ENCODE measurements around the gene GREB1. TPM values are rescaled to one million over a fixed set of nuclear protein-coding genes. Genes with fewer than 3 reads are reported as not detected.

GREB1 gene
- total RNA-seq, 1 experiment from 2014 or later = 16.5 TPM

GRCh38 chr2:11547912-11548497, 14.2 kb downstream of the GREB1 start:
- Histone ChIP-seq H4K20me1 (ENCODE audit: control insufficient read depth, insufficient read depth, insufficient read length) (no peaks in the 10 kb centered on the region), H3K27me3 (ENCODE audit: insufficient read depth, low read length) (no peaks in the 10 kb centered on the region), H3K79me2 (ENCODE audit: insufficient read depth, low read length) (no peaks in the 10 kb centered on the region), H2BK120ac (ENCODE audit: low read depth, low read length, poor library complexity, severe bottlenecking) (no peak overlapping the region), H2BK5ac (ENCODE audit: insufficient read length, low read length) (no peak overlapping the region), H2BK20ac (ENCODE audit: low read depth, low read length, poor library complexity, severe bottlenecking) (no peak overlapping the region), H3K4me2 (ENCODE audit: insufficient read depth, insufficient read length, low read length) (no peak overlapping the region), H3K18ac (ENCODE audit: insufficient read length, low read depth, low read length) (no peak overlapping the region), H3K27ac (ENCODE audit: insufficient read length, low read depth, low read length) (no peak overlapping the region), H2BK12ac (ENCODE audit: insufficient read length, low read depth, low read length) (no peak overlapping the region), H3K9me3 (ENCODE audit: control insufficient read depth, low read depth, low read length) (no peaks in the 10 kb centered on the region), H3K23me2 (ENCODE audit: insufficient read length, low read depth, low read length, poor library complexity, severe bottlenecking) (no peaks in the 10 kb centered on the region), H4K5ac (ENCODE audit: insufficient read length, low read depth, low read length) (no peak overlapping the region), H3K9ac (ENCODE audit: extremely low read depth, insufficient read length, low read length) (no peak overlapping the region), H3K79me1 (ENCODE audit: insufficient read depth, low read depth, low read length, poor library complexity, severe bottlenecking) (no peaks in the 10 kb centered on the region), H4K91ac (ENCODE audit: insufficient read length, low read depth, low read length) (no peak overlapping the region), H3K4ac (ENCODE audit: low read depth, low read length) (no peak overlapping the region), H3T11ph (ENCODE audit: low read length) (no peak overlapping the region), H3K4me1 (ENCODE audit: insufficient read depth, low read length) (peaks cover 4% of the 10 kb centered on the region; the same call in 1 of the 2 replicates), H2BK15ac (ENCODE audit: low read depth, low read length) (no peak overlapping the region), H2AK5ac (ENCODE audit: insufficient read length, low read length) (no peak overlapping the region), H3K56ac (ENCODE audit: insufficient read length, low read depth, low read length) (no peak overlapping the region), H3K23ac (ENCODE audit: insufficient read length, low read depth, low read length) (no peak overlapping the region), H2AFZ (ENCODE audit: low read length) (no peak overlapping the region), H4K8ac (replicated peaks; ENCODE audit: insufficient read length, low read depth, low read length) (no peak overlapping the region), H3K14ac (ENCODE audit: insufficient read depth, low read length) (no peak overlapping the region)
- Mint-ChIP-seq H3K4me1 (peaks cover 19 to 30% of the 10 kb centered on the region in 2 experiments), H3K27ac (no peak overlapping the region), H3K9me3 (peaks cover 0 to 4% of the 10 kb centered on the region in 2 experiments; a peak in 1 of 5 replicates), H3K36me3 (ENCODE audit: insufficient read depth in 1 of 3, low read depth in 3 of 3) (peaks cover 0 to 4% (median 0%) of the 10 kb centered on the region in 3 experiments; a peak in 3 of 7 replicates), H3K4me3 (no peak overlapping the region), H3K27me3 (ENCODE audit: low read depth) (no peaks in the 10 kb centered on the region; the same call in 1 of the 2 replicates)
- DNase-seq = no peak
- WGBS (ENCODE audit: extremely low coverage, insufficient read length, low lambda C conversion rate) = no CpG with 5 or more reads among the region's 6 CpGs
- no peak for TF ChIP-seq CTCF (conservative IDR thresholded peaks at IDR 0.05)
